Thoracic aorta (tissue), 2 donors: Measurements from ENCODE around the gene AHNAK2. TPM values are rescaled to one million over a fixed set of nuclear protein-coding genes. Genes with fewer than 3 reads are reported as not detected.

ENCODE experiments used
- ATAC-seq: fragments of 150-250 bp; one replicate; pipeline ENCODE4 v1.8.0; 2017; ENCODE audit warnings: low read depth; ENCODE audit not compliant: insufficient number of reproducible peaks, low FRiP score
- DNase-seq: peaks from one replicate; pipeline ENCODE4 v3.0.0-alpha.2; 2020; ENCODE audit warnings: low spot score
- H3K27ac ChIP-seq, 2 donors: fragments of 200-600 bp; sonication (generic); 1 replicate in 1 of 2; 2 replicates in 1 of 2; pipeline ENCODE4 v1.5.1; 2016; ENCODE audit warnings: mild to moderate bottlenecking in 2 of 2, moderate library complexity in 2 of 2
- H3K27me3 ChIP-seq: fragments of 200-600 bp; sonication (generic); replicated peaks from 2 replicates; pipeline ENCODE4 v1.6.0; 2016; ENCODE audit warnings: mild to moderate bottlenecking; ENCODE audit not compliant: insufficient read depth
- H3K36me3 ChIP-seq: fragments of 200-600 bp; sonication (generic); one replicate; pipeline ENCODE4 v1.5.1; 2016
- H3K4me1 ChIP-seq, 2 donors: fragments of 200-600 bp; sonication (generic); 1 replicate in 1 of 2; 2 replicates in 1 of 2; pipeline versions ENCODE4 v1.5.1 to v1.6.0; 2016; ENCODE audit warnings: low read depth in 2 of 2, mild to moderate bottlenecking in 1 of 2; ENCODE audit not compliant: control insufficient read depth in 1 of 2
- H3K4me3 ChIP-seq: fragments of 200-600 bp; sonication (generic); 2 replicates; pipeline ENCODE4 v1.5.1; 2016; ENCODE audit warnings: mild to moderate bottlenecking
- H3K9me3 ChIP-seq: fragments of 200-600 bp; sonication (generic); 2 replicates; pipeline ENCODE4 v1.5.1; 2016
- total RNA-seq, 2 donors: library from RNA; depleted of rRNA; stranded (reverse); fragments of >200 nt; gene quantifications; one replicate each; pipeline versions ENCODE4 v1.1.0 to v1.2.3, GENCODE V29; 2016
- TF ChIP-seq, protein P1 (sequence below): fragments of 200-600 bp; sonication (generic); IDR thresholded peaks from one replicate; pipeline ENCODE4 v1.5.1; 2019; ENCODE audit warnings: antibody characterized with exemption

Gene AHNAK2
- total RNA-seq, 2 donors from 2014 or later = 22.6 to 47.8 TPM

GRCh38 chr14:104935026-104935650 is 43.0 kb downstream of the AHNAK2 start:
- Histone ChIP-seq H3K36me3 (no peaks in the 10 kb centered on the region), H3K27me3 (no peaks in the 10 kb centered on the region), H3K4me1 (peaks cover 0 to 18% of the 10 kb centered on the region in 2 donors), H3K27ac (no peak overlapping the region), H3K9me3 (no peaks in the 10 kb centered on the region), H3K4me3 (no peak overlapping the region)
- TF ChIP-seq, protein P1, sequence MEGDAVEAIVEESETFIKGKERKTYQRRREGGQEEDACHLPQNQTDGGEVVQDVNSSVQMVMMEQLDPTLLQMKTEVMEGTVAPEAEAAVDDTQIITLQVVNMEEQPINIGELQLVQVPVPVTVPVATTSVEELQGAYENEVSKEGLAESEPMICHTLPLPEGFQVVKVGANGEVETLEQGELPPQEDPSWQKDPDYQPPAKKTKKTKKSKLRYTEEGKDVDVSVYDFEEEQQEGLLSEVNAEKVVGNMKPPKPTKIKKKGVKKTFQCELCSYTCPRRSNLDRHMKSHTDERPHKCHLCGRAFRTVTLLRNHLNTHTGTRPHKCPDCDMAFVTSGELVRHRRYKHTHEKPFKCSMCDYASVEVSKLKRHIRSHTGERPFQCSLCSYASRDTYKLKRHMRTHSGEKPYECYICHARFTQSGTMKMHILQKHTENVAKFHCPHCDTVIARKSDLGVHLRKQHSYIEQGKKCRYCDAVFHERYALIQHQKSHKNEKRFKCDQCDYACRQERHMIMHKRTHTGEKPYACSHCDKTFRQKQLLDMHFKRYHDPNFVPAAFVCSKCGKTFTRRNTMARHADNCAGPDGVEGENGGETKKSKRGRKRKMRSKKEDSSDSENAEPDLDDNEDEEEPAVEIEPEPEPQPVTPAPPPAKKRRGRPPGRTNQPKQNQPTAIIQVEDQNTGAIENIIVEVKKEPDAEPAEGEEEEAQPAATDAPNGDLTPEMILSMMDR = no peak
- no peak for ATAC-seq
- DNase-seq = no peak

GRCh38 chr14:104933746-104934733 is 44.1 kb downstream of the AHNAK2 start:
- H3K4me3 ChIP-seq = peak overlapping the region; percentile 80
- DNase-seq = no peak
- H3K27me3 ChIP-seq = no peaks in the 10 kb centered on the region
- H3K4me1 ChIP-seq = peaks cover 0 to 18% of the 10 kb centered on the region in 2 donors
- no peak for ATAC-seq
- H3K27ac ChIP-seq = no peak overlapping the region
- TF ChIP-seq, protein P1 = no peak
- no peaks in the 10 kb centered on the region for H3K9me3 ChIP-seq
- H3K36me3 ChIP-seq = no peaks in the 10 kb centered on the region

DNA sequence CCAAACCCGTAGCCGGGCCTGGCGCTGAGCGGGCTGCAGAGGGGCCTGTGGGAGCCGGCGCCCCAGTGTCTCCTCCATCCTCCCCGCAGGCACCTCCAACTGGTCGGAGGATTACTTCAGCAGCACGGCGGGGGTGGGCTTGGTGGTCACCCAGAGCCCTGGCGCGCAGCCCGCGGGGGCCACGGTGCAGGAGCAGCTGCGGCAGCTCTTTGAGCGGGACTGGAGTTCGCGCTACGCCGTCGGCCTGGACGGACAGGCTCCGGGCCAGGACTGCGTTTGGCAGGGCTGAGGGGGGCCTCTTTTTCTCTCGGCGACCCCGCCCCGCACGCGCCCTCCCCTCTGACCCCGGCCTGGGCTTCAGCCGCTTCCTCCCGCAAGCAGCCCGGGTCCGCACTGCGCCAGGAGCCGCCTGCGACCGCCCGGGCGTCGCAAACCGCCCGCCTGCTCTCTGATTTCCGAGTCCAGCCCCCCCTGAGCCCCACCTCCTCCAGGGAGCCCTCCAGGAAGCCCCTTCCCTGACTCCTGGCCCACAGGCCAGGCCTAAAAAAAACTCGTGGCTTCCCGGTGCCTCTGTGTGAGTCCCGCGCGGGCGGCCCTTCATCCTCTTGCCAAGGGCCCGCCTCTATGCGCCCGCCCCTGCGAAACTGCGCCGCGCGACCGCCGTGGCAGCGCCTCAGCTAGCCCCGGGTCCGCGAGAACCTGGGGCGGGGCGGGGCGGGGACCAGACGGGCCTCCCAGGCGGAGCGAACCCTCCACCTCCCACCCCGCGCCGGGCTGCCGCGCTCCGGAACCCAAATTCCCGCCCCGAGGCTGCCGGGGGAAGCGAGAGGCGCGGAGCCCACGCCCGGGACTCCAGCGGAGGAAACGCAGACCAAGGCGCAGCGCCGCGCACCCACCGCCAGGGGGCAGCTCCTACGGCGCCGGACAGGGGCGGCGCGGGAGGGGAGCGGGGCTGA is 45.2 kb downstream of the AHNAK2 start:
- peak overlapping the region in 1 of 2 donors; percentile 45 for H3K27ac ChIP-seq

GRCh38 chr14:104931771-104932675 is 46.2 kb downstream of the AHNAK2 start:
- Histone ChIP-seq H3K4me1 (peaks cover 0 to 18% of the 10 kb centered on the region in 2 donors), H3K27me3 (no peaks in the 10 kb centered on the region), H3K36me3 (no peaks in the 10 kb centered on the region), H3K27ac (peak overlapping the region in 1 of 2 donors; percentile 45), H3K9me3 (no peaks in the 10 kb centered on the region), H3K4me3 (peak overlapping the region; percentile 80)
- TF ChIP-seq, protein P1 = no peak
- DNase-seq = no peak
- no peak for ATAC-seq

More for the DNA sequence above, 45.2 kb downstream of the AHNAK2 start:
- peak; percentile 28 for DNase-seq
- Histone ChIP-seq H3K9me3 (no peaks in the 10 kb centered on the region), H3K27me3 (no peaks in the 10 kb centered on the region), H3K36me3 (no peaks in the 10 kb centered on the region), H3K4me3 (peak overlapping the region; percentile 80), H3K4me1 (peaks cover 0 to 18% of the 10 kb centered on the region in 2 donors)
- ATAC-seq = peak; percentile 36
- TF ChIP-seq, protein P1 = peak; percentile 91
